Adrenal gland (tissue), 5 donors: ENCODE data around the gene TDRD12.

ENCODE experiments used
- CTCF ChIP-seq, 6 experiments: fragments of 450-650 bp in 4 of 6; fragments of 200-600 bp in 2 of 6; sonication (generic) in 1 of 6; IDR thresholded peaks; 1 replicate in 5 of 6; 2 replicates in 1 of 6; pipeline versions ENCODE4 v1.5.1 to v1.8.0; 2016 to 2021; ENCODE audit warnings: antibody characterized with exemption in 6 of 6, mild to moderate bottlenecking in 2 of 6, moderate library complexity in 1 of 6
- POLR2A ChIP-seq, 2 donors: fragments of 450-650 bp; IDR thresholded peaks; one replicate each; pipeline ENCODE4 v1.6.1; 2017; ENCODE audit warnings: antibody characterized with exemption in 2 of 2, mild to moderate bottlenecking in 2 of 2, moderate library complexity in 1 of 2
- donor health status: DM: no; HTN: no; CAD: no.

- TF ChIP-seq CTCF (IDR thresholded peaks at IDR 0.05) (no peak), POLR2A (IDR thresholded peaks at IDR 0.05) (no peak)
These were observed 92.5 kb downstream of the TDRD12 start for GRCh38 chr19:32812036-32812435.
